Activated CD4-positive, alpha-beta T cell treated with anti-CD3 and anti-CD28 coated beads, Interleukin-2, Interleukin-4, amounts not matched to agents 100 ng/mL and 50 ng/mL, durations not matched to agents 16 hours and 8 hours (primary cell): ENCODE results near the gene FBXL7.

ENCODE experiments used
- DNase-seq: peaks from one replicate; pipeline ENCODE4 v3.0.0-alpha.2; 2020; ENCODE audit warnings: low spot score

Gene FBXL7

GRCh38 chr5:15772131-15772530, 272.2 kb downstream of the FBXL7 start:
- DNase-seq, result no peak

GRCh38 chr5:15774632-15775031, 274.7 kb downstream of the FBXL7 start:
- DNase-seq, result no peak

GRCh38 chr5:15776346-15776745, 276.4 kb downstream of the FBXL7 start:
- no peak for DNase-seq

GRCh38 chr5:15783734-15784133, 283.8 kb downstream of the FBXL7 start:
- DNase-seq, result no peak

- DNase-seq, result no peak
These were observed 285.6 kb downstream of the FBXL7 start for GRCh38 chr5:15785531-15785981.

GRCh38 chr5:15786326-15786725, 286.3 kb downstream of the FBXL7 start:
- no peak for DNase-seq

- no peak for DNase-seq
These were observed 286.9 kb downstream of the FBXL7 start for GRCh38 chr5:15786884-15787283.

- no peak for DNase-seq
These were observed 287.7 kb downstream of the FBXL7 start for GRCh38 chr5:15787681-15788080.

GRCh38 chr5:15789642-15790041, 289.7 kb downstream of the FBXL7 start:
- DNase-seq, result no peak

- DNase-seq, result no peak
These were observed 290.6 kb downstream of the FBXL7 start for GRCh38 chr5:15790446-15791018.

GRCh38 chr5:15791274-15791673, 291.3 kb downstream of the FBXL7 start:
- no peak for DNase-seq

- DNase-seq, result no peak
These were observed 291.9 kb downstream of the FBXL7 start for GRCh38 chr5:15791859-15792258.

- no peak for DNase-seq
These were observed 294.3 kb downstream of the FBXL7 start for GRCh38 chr5:15794052-15794985.

- DNase-seq, result no peak
These were observed 296.1 kb downstream of the FBXL7 start for GRCh38 chr5:15796096-15796495.

- DNase-seq, result no peak
These were observed 296.6 kb downstream of the FBXL7 start for GRCh38 chr5:15796557-15796956.

- no peak for DNase-seq
These were observed 297.1 kb downstream of the FBXL7 start for GRCh38 chr5:15797116-15797515.

GRCh38 chr5:15798006-15798405, 298.0 kb downstream of the FBXL7 start:
- no peak for DNase-seq

GRCh38 chr5:15799014-15799413, 299.0 kb downstream of the FBXL7 start:
- DNase-seq, result no peak

- no peak for DNase-seq
These were observed 299.6 kb downstream of the FBXL7 start for GRCh38 chr5:15799612-15800011.

- no peak for DNase-seq
These were observed 303.3 kb downstream of the FBXL7 start for GRCh38 chr5:15803280-15803679.

- no peak for DNase-seq
These were observed 306.6 kb downstream of the FBXL7 start for GRCh38 chr5:15806613-15807012.

- DNase-seq, result no peak
These were observed 307.3 kb downstream of the FBXL7 start for GRCh38 chr5:15807248-15807647.

- DNase-seq, result no peak
These were observed 307.9 kb downstream of the FBXL7 start for GRCh38 chr5:15807871-15808270.

- no peak for DNase-seq
These were observed 308.6 kb downstream of the FBXL7 start for GRCh38 chr5:15808577-15808976.
